Measurements from ENCODE around the gene TIMM13.
"Not testable (repeated sequence)": the region's sequence is repeated elsewhere in the genome, so short reads cannot be mapped to it uniquely, and the experiment has no call there.

DNA sequence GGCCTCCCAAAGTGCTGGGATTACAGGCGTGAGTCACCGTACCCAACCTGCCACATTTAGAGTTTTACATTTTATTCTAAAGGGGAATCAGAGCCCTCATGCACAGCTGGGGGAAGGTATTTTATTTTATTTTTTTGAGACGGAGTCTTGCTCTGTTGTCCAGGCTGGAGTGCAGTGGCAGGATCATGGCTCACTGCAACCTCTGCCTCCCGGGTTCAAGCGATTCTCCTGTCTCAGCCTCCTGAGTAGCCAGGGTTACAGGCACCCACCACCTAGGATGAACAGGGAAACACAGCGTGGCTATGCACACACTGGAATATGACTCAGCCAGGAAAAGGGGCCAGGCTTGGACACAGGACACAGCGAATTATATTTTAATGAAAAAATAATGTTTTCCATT lies 30.2 kb downstream of the TIMM13 start:
- not testable (repeated sequence) for TF ChIP-seq JUND (IDR thresholded peaks at IDR 0.05); POLR2AphosphoS5 (IDR thresholded peaks at IDR 0.05; ENCODE audit: low read depth, low read length); EP300 (IDR thresholded peaks at IDR 0.05; ENCODE audit: borderline replicate concordance in 1 of 2, low read depth in 1 of 2, low read length in 1 of 2); MXI1 (IDR thresholded peaks at IDR 0.05; ENCODE audit: low read depth, low read length); FOSL2 (IDR thresholded peaks at IDR 0.05; ENCODE audit: borderline replicate concordance, low read depth); RAD21 (IDR thresholded peaks at IDR 0.05; ENCODE audit: low read length); GABPA (IDR thresholded peaks at IDR 0.05; ENCODE audit: low read depth); RFX5 (IDR thresholded peaks at IDR 0.05; ENCODE audit: low read length)
- TF ChIP-seq, protein P1, sequence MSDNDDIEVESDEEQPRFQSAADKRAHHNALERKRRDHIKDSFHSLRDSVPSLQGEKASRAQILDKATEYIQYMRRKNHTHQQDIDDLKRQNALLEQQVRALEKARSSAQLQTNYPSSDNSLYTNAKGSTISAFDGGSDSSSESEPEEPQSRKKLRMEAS (IDR thresholded peaks at IDR 0.05; ENCODE audit: low read depth) = not testable (repeated sequence)
- TF ChIP-seq, protein P2, sequence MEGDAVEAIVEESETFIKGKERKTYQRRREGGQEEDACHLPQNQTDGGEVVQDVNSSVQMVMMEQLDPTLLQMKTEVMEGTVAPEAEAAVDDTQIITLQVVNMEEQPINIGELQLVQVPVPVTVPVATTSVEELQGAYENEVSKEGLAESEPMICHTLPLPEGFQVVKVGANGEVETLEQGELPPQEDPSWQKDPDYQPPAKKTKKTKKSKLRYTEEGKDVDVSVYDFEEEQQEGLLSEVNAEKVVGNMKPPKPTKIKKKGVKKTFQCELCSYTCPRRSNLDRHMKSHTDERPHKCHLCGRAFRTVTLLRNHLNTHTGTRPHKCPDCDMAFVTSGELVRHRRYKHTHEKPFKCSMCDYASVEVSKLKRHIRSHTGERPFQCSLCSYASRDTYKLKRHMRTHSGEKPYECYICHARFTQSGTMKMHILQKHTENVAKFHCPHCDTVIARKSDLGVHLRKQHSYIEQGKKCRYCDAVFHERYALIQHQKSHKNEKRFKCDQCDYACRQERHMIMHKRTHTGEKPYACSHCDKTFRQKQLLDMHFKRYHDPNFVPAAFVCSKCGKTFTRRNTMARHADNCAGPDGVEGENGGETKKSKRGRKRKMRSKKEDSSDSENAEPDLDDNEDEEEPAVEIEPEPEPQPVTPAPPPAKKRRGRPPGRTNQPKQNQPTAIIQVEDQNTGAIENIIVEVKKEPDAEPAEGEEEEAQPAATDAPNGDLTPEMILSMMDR (IDR thresholded peaks at IDR 0.05) = not testable (repeated sequence)
- TF ChIP-seq, protein P3, sequence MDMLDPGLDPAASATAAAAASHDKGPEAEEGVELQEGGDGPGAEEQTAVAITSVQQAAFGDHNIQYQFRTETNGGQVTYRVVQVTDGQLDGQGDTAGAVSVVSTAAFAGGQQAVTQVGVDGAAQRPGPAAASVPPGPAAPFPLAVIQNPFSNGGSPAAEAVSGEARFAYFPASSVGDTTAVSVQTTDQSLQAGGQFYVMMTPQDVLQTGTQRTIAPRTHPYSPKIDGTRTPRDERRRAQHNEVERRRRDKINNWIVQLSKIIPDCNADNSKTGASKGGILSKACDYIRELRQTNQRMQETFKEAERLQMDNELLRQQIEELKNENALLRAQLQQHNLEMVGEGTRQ (IDR thresholded peaks at IDR 0.05; ENCODE audit: borderline replicate concordance, low read depth, low read length) = not testable (repeated sequence)
- TF ChIP-seq, protein P4, sequence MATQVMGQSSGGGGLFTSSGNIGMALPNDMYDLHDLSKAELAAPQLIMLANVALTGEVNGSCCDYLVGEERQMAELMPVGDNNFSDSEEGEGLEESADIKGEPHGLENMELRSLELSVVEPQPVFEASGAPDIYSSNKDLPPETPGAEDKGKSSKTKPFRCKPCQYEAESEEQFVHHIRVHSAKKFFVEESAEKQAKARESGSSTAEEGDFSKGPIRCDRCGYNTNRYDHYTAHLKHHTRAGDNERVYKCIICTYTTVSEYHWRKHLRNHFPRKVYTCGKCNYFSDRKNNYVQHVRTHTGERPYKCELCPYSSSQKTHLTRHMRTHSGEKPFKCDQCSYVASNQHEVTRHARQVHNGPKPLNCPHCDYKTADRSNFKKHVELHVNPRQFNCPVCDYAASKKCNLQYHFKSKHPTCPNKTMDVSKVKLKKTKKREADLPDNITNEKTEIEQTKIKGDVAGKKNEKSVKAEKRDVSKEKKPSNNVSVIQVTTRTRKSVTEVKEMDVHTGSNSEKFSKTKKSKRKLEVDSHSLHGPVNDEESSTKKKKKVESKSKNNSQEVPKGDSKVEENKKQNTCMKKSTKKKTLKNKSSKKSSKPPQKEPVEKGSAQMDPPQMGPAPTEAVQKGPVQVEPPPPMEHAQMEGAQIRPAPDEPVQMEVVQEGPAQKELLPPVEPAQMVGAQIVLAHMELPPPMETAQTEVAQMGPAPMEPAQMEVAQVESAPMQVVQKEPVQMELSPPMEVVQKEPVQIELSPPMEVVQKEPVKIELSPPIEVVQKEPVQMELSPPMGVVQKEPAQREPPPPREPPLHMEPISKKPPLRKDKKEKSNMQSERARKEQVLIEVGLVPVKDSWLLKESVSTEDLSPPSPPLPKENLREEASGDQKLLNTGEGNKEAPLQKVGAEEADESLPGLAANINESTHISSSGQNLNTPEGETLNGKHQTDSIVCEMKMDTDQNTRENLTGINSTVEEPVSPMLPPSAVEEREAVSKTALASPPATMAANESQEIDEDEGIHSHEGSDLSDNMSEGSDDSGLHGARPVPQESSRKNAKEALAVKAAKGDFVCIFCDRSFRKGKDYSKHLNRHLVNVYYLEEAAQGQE (IDR thresholded peaks at IDR 0.05; ENCODE audit: low read depth, low read length) = not testable (repeated sequence)

All from SK-N-SH (cell line).